Transverse colon (tissue), 4 donors: ENCODE results near the gene EEF2. TPM values are rescaled to one million over a fixed set of nuclear protein-coding genes. Genes with fewer than 3 reads are reported as not detected.
A peak's percentile ranks its signal among the peaks of the same experiment; 100 is the strongest.
"Not testable (repeated sequence)": the region's sequence is repeated elsewhere in the genome, so short reads cannot be mapped to it uniquely, and the experiment has no call there.

ENCODE experiments used
- DNase-seq: peaks from one replicate; pipeline ENCODE4 v3.0.0-alpha.2; 2019
- H3K27ac ChIP-seq, 4 donors: fragments of 200-600 bp; sonication (generic); 2 replicates each; pipeline ENCODE4 v1.5.1; 2016 to 2018; ENCODE audit warnings: inconsistent platforms in 4 of 4
- H3K27me3 ChIP-seq: fragments of 200-600 bp; sonication (generic); 2 replicates; pipeline ENCODE4 v1.5.1; 2017; ENCODE audit warnings: inconsistent platforms
- H3K36me3 ChIP-seq, 4 donors: fragments of 200-600 bp; sonication (generic); 2 replicates each; pipeline ENCODE4 v1.5.1; 2017 to 2019; ENCODE audit warnings: inconsistent platforms in 4 of 4
- H3K4me1 ChIP-seq, 4 donors: fragments of 200-600 bp; sonication (generic); 2 replicates each; pipeline ENCODE4 v1.5.1; 2017 to 2020; ENCODE audit warnings: inconsistent platforms in 4 of 4
- H3K4me3 ChIP-seq, 4 donors: fragments of 200-600 bp; sonication (generic); 1 replicate in 1 of 4; 2 replicates in 3 of 4; pipeline versions ENCODE4 v1.5.1 to v1.6.1; 2017 to 2019; ENCODE audit warnings: inconsistent platforms in 4 of 4
- H3K9me3 ChIP-seq, 2 donors: fragments of 200-600 bp; sonication (generic); 2 replicates each; pipeline ENCODE4 v1.5.1; 2017 to 2019; ENCODE audit warnings: inconsistent platforms in 2 of 2
- EP300 ChIP-seq: sonication (generic); formaldehyde crosslinking; IDR thresholded peaks from one replicate; pipeline ENCODE4 v1.6.1; 2017; ENCODE audit warnings: antibody characterized with exemption, low read depth
- POLR2A ChIP-seq: fragments of 450-650 bp; IDR thresholded peaks from one replicate; pipeline ENCODE4 v1.6.1; 2016; ENCODE audit warnings: antibody characterized with exemption, mild to moderate bottlenecking, moderate library complexity
- POLR2AphosphoS5 ChIP-seq, 3 donors: sonication (generic); formaldehyde crosslinking; IDR thresholded peaks; one replicate each; pipeline ENCODE4 v1.6.1; 2016; ENCODE audit warnings: antibody characterized with exemption in 3 of 3
- WGBS, 2 donors: methylation state at CpG; one replicate each; pipeline ENCODE4 v1.1.5; 2018; ENCODE audit warnings: low coverage in 1 of 2; 5-methylcytosine and 5-hydroxymethylcytosine counted together
- in situ Hi-C, 4 donors: fragments of 200-750 bp; cut with MboI; loops; one replicate each; pipeline versions ENCODE4 v1.15.0 to v1.15.1; 2017; ENCODE audit warnings: low sequenced_read_pairs in 3 of 4, low pct_ligation_motif_present in 1 of 4, low pct_unique_long_range_greater_than_20kb in 1 of 4
- intact Hi-C: fragments of 100-400 bp; cut with DNase I; formaldehyde crosslinking; loops from one replicate; pipeline ENCODE4 v1.15.1; 2023; ENCODE audit warnings: low total_unique reads
- total RNA-seq, 4 donors: library from RNA; depleted of rRNA; stranded (reverse); fragments of >200 nt; gene quantifications; one replicate each; pipeline ENCODE4 v1.1.0, GENCODE V29; 2016
- TF ChIP-seq, protein P1 (sequence below), 5 experiments: fragments of 200-600 bp in 3 of 5; fragments of 450-650 bp in 2 of 5; sonication (generic) in 3 of 5; IDR thresholded peaks; 1 replicate in 2 of 5; 2 replicates in 3 of 5; pipeline ENCODE4 v1.5.1; 2016 to 2017; ENCODE audit warnings: antibody characterized with exemption in 5 of 5, inconsistent platforms in 3 of 5, mild to moderate bottlenecking in 2 of 5, moderate library complexity in 1 of 5

EEF2 gene
- total RNA-seq, 4 donors from 2014 or later, result 1,013 to 1,686 (median 1,532) TPM

DNA sequence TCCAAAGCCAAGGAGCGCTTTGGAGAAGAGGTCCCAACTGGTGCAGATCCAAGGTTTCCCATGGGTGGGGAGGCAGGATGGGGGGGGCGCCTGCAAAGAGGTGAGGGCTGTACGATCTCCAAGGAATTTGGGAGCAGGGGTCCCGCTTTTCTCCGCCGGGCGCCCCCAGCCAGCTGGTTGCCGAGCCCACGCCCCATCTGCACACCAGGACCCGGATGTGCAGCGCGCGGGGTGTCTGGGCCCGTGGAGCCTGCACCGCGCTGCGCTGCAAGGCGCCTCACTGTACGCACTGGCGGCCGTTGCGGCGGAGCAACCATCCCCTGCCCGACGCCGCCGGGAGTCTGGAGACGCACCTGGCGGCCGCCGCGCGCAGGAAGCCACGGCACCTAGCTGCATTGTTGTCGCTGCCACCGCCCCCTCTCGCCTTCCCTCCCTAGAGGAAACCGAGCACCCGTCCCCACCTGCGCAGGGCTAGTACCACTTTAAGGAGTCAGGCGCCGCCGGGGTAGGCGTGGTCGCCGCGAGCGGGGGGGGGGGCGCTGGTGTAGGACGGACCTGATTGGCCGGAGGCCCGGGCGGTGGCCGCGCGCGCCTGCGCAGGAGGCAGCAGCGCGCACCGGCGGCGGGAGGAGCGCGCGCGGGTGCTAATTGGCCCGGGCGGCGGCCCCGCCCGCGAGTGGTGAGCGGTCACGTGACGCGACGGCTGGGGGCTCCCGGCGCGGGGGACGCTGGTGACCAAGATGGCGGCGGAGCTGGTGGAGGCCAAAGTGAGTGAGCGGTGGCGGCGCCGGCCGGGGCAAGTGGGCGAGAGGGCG is 22.0 kb upstream of the EEF2 start, which contains the start of gene PIAS4:
Gene PIAS4 (plus strand): TSS at position 716 of the 815 bp plus-strand sequence. CDS start 25 bp downstream, at position 741.
- H3K27ac ChIP-seq, result peak within 1 kb of the TSS; percentile 90 to 93 (median 91)
- H3K9me3 ChIP-seq, result no peaks in the 10 kb centered on the region
- H3K27me3 ChIP-seq, result no peaks in the 10 kb centered on the region
- in situ Hi-C loops (no loop called here), intact Hi-C loops (no loop called here)
- no peaks in the 10 kb centered on the region for H3K36me3 ChIP-seq
- WGBS, 2 donors, result 0 to 1% methylated on average over 1 to 68 of the region's 91 CpGs
- TF ChIP-seq POLR2A, result peak; percentile 56
- TF ChIP-seq EP300, result no peak
- TF ChIP-seq, protein P1, sequence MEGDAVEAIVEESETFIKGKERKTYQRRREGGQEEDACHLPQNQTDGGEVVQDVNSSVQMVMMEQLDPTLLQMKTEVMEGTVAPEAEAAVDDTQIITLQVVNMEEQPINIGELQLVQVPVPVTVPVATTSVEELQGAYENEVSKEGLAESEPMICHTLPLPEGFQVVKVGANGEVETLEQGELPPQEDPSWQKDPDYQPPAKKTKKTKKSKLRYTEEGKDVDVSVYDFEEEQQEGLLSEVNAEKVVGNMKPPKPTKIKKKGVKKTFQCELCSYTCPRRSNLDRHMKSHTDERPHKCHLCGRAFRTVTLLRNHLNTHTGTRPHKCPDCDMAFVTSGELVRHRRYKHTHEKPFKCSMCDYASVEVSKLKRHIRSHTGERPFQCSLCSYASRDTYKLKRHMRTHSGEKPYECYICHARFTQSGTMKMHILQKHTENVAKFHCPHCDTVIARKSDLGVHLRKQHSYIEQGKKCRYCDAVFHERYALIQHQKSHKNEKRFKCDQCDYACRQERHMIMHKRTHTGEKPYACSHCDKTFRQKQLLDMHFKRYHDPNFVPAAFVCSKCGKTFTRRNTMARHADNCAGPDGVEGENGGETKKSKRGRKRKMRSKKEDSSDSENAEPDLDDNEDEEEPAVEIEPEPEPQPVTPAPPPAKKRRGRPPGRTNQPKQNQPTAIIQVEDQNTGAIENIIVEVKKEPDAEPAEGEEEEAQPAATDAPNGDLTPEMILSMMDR (IDR thresholded peaks at IDR 0.05), result no peak
- TF ChIP-seq POLR2AphosphoS5 (IDR thresholded peaks at IDR 0.05), result peak; percentile 3 to 84 (median 58)
- H3K4me1 ChIP-seq, result peaks cover 36 to 45% (median 40%) of the 10 kb centered on the region in 4 donors
- H3K4me3 ChIP-seq, result peak within 1 kb of the TSS; percentile 88 to 98 (median 92)
- DNase-seq, result peak; percentile 96

DNA sequence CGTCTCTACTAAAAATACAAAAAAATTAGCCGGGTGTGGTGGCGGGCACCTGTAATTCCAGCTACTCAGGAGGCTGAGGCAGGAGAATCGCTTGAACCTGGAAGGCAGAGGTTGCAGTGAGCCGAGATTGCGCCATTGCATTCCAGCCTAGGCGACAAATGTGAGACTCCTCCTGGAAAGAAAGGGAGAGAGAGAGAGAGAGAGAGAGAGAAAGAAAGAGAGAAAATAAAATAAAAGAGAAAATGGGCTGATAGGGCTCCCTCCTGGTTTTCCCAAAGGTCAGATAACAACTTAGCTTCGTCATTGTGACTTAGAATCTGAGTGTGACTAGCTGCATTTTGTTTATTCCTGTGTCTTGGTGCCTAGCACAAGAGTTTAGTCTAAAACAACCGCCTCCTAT is 20.2 kb upstream of the EEF2 start:
- intact Hi-C loops, DNase-seq, H3K4me3 ChIP-seq, H3K36me3 ChIP-seq, H3K27ac ChIP-seq, H3K9me3 ChIP-seq, in situ Hi-C loops, H3K27me3 ChIP-seq: not testable (repeated sequence)
- peaks cover 25 to 32% (median 29%) of the 10 kb centered on the region in 4 donors for H3K4me1 ChIP-seq
- 96 to 100% methylated on average over 4 to 9 of the region's 9 CpGs for WGBS, 2 donors

DNA sequence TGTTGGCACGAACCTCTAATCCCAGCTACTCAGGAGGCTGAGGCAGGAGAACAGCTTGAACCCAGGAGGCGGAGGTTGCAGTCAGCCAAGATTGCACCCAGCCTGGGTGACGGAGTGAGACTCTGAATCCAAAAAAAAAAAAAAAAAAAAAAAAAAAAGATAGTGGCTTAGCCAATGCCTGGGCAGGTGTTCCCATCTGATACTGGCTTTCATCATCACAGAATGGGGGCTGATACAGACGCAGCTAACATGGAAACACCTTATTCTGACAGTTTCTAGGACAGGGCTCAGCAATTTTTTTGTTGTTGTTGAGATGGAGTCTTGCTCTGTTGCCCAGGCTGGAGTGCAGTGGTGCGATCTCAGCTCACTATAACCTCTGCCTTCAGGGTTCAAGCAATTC is 15.5 kb upstream of the EEF2 start:
- H3K9me3 ChIP-seq, H3K27ac ChIP-seq, intact Hi-C loops, H3K27me3 ChIP-seq, H3K4me3 ChIP-seq, H3K36me3 ChIP-seq, H3K4me1 ChIP-seq, in situ Hi-C loops, DNase-seq: not testable (repeated sequence)
- WGBS, 2 donors, result 80 to 89% methylated on average over 1 to 5 of the region's 5 CpGs

DNA sequence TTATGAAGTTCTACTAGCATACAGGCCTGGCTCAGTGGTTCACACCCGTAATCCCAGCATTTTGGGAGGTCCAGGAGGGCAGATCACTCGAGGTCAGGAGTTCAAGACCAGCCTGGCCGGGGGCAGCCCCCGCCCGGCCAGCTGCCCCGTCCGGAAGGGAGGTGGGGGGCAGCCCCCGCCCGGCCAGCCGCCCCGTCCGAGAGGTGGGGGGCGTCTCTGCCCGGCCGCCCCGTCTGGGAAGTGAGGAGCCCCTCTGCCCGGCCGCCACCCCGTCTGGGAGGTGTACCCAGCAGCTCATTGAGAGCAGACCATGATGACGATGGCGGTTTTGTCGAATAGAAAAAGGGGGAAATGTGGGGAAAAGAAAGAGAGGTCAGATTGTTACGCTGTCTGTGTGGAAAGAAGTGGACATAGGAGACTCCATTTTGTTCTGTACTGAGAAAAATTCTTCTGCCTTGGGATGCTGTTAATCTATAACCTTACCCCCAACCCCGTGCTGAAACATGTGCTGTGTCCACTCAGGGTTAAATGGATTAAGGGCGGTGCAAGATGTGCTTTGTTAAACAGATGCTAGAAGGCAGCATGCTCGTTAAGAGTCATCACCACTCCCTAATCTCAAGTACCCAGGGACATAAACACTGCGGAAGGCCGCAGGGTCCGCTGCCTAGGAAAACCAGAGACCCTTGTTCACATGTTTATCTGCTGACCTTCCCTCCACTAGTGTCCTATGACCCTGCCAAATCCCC is 13.6 kb upstream of the EEF2 start:
- intact Hi-C loops, H3K4me3 ChIP-seq: not testable (repeated sequence)
- in situ Hi-C loops, result loop anchor here in 1 of 4 donors (25.0 kb wide), 1 partner anchor 138 kb away; no protein-coding TSS in a partner anchor

DNA sequence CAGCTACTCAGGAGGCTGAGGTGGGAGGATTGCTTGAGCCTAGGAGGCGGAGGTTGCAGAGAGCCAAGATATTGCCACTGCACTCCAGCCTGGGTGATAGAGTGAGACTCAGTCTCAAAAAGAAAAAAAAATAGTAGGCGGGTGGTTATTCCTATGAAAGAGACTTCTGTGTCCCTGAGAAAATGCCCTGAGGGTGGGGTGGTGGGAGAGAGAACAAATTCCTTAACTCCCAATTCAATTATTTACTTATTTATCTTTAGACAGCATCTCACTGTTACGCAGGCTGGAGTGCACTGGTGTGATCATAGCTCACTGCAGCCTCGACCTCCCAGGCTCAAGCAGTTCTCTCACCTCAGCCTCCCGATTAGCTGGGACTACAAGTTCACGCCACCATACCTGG is 10.3 kb upstream of the EEF2 start:
- intact Hi-C loops (no loop called here), in situ Hi-C loops (loop anchor here in 1 of 4 donors (25.0 kb wide), 1 partner anchor 142 kb away; no protein-coding TSS in a partner anchor)
- Histone ChIP-seq H3K4me1 (peaks cover 0 to 9% (median 2%) of the 10 kb centered on the region in 4 donors), H3K9me3 (no peaks in the 10 kb centered on the region), H3K36me3 (no peaks in the 10 kb centered on the region), H3K27me3 (no peaks in the 10 kb centered on the region), H3K27ac (no peak overlapping the region), H3K4me3 (no peak overlapping the region)
- 88 to 89% methylated on average over 5 to 6 of the region's 6 CpGs for WGBS, 2 donors
- TF ChIP-seq, protein P1 (IDR thresholded peaks at IDR 0.05), result no peak
- no peak for TF ChIP-seq POLR2A
- DNase-seq, result no peak

More for the DNA sequence above, 13.6 kb upstream of the EEF2 start:
- not testable (repeated sequence) for H3K9me3 ChIP-seq, H3K27me3 ChIP-seq, DNase-seq, H3K27ac ChIP-seq, H3K4me1 ChIP-seq, H3K36me3 ChIP-seq
- 79 to 100% methylated on average over 1 to 29 of the region's 29 CpGs for WGBS, 2 donors
